Stimulated activated CD4-positive, alpha-beta T cell treated with anti-CD3 and anti-CD28 coated beads, Interleukin-4, amount 100 ng/mL, for 1 hour (primary cell): ENCODE measurements around the gene WIPF2.
"Not testable (repeated sequence)": the region's sequence is repeated elsewhere in the genome, so short reads cannot be mapped to it uniquely, and the experiment has no call there.

Experiments used
- DNase-seq: peaks from one replicate; pipeline ENCODE4 v3.0.0-alpha.2; 2020

WIPF2 gene

GRCh38 chr17:40194821-40195220 is 24.3 kb upstream of the WIPF2 start:
- no peak for DNase-seq

- no peak for DNase-seq
Observed at GRCh38 chr17:40197550-40197949, 21.6 kb upstream of the WIPF2 start.

DNA sequence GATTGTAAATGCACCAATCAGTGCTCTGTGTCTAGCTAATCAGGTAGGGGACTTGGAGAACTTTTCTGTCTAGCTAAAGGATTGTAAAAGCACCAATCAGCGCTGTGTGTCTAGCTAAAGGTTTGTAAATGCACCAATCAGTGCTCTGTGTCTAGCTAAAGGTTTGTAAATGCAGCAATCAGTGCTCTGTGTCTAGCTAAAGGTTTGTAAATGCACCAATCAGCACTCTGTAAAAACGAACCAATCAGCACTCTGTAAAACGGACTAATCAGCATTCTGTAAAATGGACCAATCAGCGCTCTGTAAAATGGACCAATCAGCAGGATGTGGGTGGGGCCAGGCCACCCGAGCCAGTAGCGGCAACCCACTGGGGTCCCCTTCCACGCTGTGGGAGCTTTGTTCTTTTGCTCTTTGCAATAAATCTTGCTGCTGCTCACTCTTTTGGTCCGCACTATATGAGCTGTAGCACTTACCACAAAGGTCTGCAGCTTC is 21.1 kb upstream of the WIPF2 start:
- not testable (repeated sequence) for DNase-seq

DNA sequence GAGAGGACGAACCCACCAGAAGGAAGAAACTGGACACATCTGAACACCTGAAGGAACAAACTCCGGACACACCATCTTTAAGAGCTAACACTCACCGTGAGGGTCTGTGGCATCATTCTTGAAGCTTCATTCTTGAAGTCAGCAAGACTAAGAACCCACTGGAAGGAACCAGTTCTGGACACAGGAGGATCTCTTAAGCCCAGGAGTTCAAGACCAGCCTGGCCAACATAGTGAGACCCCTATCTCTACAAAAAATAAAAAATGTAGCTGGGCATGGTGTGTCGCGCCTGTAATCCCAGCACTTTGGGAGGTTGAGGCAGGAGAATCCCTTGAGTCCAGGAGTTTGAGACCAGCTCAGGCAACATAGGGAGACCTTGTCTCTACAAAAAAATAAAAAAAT is 20.5 kb upstream of the WIPF2 start:
- DNase-seq, result no peak

- DNase-seq, result no peak
Observed at GRCh38 chr17:40203131-40203530, 16.0 kb upstream of the WIPF2 start.

DNA sequence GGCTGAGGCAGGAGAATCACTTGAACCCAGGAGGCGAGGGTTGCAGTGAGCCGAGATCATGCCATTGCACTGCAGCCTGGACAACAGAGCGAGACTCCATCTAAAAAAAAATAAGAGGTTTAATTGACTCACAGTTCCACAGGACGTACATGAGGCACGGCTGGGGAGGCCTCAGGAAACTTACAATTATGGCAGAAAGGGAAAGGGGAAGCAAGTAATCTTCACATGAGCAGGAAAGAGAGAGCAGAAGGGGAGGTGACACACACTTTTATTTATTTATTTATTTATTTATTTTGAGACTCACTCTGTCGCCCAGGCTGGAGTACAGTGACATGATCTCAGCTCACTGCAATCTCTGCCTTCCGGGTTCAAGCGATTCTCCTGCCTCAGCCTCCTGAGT is 12.9 kb upstream of the WIPF2 start:
- DNase-seq, result not testable (repeated sequence)

DNA sequence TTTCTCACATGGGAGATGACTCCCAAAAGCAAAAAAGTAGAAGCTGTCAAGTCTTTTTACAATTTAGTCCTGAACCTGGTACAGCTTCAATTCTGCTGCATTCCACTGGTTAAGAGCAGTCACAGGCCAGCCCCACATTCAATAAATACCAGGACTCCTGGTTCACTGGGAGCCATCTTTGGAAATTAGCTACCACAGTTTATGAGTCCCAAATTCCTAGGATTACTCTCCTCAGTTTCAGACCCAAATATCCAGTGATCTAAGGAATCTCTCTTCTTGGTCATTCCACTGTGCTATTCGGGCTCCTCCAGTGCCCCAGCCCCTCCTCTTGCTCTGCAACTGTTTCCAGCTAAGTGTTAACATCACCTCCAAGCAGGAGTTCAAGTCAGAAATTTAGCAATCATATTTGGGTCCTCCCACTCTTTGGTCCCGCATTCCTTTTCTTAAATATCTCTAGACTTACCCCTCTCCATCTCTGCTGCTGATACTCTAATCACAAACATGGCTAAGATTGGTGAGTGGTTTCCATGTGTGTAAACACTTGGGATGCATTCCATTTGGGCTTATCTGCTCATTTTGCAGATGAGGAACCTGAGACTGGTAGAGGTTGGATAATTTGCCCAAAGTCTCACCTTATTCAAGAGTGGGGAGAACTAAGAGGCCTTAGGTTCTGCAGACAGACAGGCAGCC is 9.6 kb upstream of the WIPF2 start:
- no peak for DNase-seq

GRCh38 chr17:40213914-40214313 is 5.2 kb upstream of the WIPF2 start:
- DNase-seq, result not testable (repeated sequence)

DNA sequence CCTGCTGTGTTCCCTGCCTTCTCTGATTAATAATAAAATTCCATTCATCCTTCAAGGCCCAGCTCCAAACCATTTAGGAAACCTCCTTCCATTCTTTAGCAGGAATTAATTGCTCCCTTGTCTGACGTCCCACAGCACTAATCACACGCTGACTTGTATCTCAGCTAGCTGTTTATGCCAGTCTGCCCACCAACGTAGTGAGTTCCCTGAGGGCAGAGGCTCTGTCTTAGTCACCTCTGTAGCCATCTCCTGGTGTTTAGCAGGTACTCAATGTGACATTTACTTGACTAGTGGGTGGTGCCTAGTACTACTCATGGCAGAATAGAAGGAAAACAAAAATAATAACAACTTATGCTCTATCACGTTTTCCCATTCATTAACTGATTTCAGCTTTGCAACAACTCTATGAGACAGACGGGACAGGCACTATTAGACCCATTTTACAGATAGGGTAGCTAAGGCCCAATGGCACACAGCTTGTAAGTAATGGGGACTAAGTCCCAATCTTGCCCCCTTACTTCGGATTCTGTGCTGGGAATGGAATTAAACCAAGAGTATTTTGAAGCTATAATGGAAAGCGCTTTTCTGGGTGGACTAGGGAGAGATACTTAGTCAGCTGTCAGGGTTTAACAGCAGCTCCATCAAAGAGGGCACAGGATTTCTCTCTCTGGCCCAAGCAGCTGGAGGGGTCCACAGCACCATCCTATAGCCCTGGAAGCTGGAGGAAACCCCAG is 931 bp upstream of the WIPF2 start:
- DNase-seq, result no peak

DNA sequence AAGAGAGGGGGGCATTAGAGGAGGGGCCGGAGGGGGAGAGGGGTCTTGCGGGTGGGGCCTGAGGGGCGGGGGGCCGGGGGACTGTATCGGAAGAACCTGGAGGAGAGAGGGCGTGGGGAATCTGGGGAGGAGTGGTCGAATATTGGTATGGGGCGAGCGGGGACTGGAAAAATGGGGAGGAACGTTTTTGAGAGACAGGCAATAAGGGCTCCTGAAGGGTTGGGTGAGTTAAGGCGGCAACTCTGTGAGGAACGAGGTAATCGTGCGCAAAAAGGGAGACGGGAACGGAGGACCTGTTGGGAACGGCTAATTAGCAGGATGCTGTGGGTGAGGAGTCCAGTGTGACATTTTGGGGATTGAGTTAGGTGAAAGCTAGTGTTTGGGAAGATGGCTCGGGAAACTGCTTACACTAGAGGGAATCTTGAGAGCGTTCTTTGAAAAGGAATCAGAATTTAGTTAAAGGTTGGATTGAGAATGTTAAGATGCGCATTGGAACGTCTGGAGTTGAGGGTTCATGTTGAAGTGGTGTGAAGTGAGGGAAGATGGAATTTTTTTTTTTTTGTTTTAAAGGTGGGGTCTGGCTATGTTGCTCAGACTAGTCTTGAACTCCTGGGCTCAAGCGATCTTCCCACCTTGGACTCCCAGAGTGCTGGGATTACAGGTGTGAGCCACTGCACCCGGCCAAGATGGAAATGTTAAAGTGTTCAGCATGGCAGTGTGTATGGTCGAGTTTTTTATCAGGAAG is 662 bp downstream of the WIPF2 start:
- DNase-seq, result no peak

DNA sequence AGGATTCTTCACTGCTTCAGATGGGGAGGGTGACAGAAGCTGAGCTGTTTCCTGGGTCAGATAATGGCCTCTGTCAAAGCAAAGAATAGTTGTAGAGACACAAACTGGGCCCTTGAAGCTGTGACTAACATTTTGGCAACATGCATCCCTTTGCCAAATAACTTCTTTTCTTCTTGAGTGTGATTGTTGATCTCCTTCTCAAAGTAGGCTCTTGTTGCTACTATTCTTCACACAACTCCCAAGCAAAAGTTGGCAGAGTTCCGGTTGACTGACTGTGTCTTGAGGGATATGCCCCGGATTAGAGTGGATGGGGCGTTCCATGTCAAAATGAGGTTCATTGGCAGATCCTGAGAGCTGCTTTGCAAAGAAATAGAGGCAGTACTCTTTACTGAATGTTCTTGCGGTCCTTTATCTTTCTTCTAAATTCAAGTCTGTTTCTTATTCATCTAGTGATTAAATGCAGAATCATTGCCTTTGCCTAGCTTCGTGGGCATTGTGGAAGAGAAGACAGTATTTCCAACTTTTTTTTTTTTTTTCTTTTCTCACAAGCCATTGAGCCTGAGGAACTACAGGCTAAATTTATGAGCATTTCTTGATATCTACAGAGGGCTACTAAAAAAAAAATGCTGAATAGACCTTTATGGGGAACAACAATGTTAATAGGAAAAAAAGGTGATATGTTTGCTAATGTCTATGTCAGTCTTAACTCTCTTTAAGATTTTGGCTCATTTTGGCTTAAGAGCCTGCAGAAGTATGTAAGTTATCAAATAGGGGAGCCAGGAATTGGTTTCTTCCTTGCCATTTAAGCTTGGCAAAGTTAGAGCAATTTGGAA is 5.8 kb downstream of the WIPF2 start:
- no peak for DNase-seq

DNA sequence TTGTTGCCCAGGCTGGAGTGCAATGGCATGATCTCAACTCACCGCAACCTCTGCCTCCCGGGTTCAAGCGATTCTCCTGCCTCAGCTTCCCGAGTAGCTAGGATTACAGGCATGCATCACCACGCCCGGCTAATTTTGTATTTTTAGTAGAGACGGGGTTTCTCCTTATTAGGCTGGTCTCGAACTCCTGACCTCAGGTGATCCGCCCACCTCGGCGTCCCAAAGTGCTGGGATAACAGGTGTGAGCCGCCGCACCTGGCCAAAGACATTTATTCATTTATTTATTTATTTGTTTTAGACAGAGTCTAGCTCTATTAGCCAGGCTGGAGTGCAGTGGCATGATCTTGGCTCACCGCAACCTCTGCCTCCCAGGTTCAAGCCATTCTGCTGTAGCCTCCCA is 10.0 kb downstream of the WIPF2 start:
- not testable (repeated sequence) for DNase-seq

GRCh38 chr17:40230670-40231069 is 11.6 kb downstream of the WIPF2 start:
- DNase-seq, result no peak

DNA sequence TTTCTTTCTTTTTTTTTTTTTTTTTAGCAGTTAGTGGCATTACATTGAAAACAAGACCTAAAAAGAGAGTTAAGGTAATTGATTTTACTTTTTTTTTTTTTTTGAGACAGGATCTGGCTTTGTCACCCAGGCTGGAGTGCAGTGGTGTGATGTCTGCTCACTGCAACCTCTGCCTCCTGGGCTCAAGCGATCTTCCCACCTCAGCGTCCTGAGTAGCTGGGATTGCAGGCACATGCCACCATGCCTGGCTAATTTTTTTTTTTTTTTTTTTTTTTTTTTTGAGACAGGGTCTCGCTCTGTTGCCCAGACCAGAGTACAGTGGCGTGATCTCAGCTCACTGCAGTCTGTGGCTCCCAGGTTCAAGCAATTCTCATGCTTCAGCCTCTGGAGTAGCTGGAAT is 12.8 kb downstream of the WIPF2 start:
- not testable (repeated sequence) for DNase-seq

- DNase-seq, result no peak
Observed at GRCh38 chr17:40241252-40241834, 22.2 kb downstream of the WIPF2 start.

- no peak for DNase-seq
Observed at GRCh38 chr17:40242774-40243173, 23.7 kb downstream of the WIPF2 start.

DNA sequence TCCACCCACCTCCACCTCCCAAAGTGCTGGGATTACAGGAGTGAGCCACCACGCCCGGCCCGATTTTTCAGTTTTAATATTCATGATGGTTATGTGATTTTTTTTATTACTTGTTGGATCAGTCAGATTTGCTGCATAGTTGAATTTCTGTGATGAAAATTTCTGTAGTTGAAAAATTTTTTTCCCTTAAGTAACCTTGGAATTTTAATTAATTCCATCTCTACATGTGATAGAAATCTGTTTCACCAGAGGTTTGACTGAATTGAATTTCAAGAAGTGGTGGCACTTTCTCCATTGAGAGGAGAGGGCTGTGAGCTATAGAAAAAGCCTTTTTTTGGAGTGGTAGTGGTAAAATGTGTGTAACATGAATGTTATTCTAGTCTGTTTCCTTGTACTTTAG is 24.7 kb downstream of the WIPF2 start:
- no peak for DNase-seq

DNA sequence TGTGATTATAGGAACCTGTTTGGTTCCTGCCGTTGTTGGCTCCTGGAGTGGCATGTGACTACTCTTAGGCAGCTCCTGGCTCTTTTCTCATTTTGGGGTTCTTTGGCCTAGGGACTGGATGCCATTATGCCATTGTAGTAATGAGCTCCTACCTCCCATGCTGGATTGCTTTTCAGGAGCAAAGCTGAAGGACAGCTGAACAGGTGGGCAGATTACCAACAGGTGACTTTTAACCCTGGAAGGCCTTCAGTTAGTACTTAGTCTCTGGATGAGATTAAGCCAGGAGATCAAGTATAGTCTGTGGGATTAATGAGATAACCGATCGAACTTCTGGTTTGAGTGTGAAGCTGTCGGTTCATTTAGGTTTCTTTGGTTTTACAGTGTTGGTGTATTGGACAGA is 25.2 kb downstream of the WIPF2 start:
- no peak for DNase-seq

DNA sequence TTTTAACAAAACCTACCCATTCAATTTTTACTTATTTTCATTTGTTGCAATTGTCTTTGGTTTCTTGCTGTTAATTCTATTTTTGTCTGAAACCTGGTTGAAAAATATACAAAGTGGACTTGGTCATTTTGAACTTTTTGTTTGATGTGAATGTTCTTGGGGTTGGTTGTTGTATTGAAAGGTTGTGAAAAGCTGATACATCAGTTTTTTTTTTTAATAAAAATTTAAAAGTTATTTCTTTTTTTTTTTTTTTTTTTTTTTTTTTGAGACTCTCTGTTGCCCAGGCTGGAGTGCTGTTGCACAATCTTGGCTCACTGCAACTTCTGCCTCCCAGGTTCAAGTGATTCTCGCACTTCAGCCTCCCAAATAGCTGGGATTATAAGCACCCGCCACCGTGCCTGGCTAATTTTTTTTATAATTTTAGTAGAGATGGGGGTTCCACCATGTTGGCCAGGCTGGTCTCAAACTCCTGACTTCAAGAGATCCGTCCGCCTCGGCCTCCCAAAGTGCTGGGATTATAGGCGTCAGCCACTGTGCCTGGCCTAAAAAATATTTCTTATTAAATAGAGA is 28.9 kb downstream of the WIPF2 start:
- DNase-seq, result no peak

DNA sequence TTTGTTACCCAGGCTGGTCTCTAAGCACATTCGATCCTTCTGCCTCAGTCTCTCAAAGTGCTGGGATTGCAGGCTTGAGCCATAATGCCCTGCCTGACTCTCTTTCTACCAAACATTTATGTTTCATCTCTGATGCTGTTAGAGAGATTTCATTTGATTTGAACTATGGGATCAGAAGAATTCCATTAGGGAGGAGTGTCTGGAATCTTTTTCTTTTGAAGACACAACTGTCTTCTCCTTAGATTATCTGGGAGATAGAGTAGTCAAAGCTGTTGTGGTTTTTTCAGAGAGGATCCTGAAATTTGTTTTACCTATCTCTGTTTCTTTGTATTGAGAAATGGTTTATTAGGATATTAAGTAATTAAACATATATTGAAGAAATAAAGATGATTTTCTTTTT is 29.4 kb downstream of the WIPF2 start:
- no peak for DNase-seq

DNA sequence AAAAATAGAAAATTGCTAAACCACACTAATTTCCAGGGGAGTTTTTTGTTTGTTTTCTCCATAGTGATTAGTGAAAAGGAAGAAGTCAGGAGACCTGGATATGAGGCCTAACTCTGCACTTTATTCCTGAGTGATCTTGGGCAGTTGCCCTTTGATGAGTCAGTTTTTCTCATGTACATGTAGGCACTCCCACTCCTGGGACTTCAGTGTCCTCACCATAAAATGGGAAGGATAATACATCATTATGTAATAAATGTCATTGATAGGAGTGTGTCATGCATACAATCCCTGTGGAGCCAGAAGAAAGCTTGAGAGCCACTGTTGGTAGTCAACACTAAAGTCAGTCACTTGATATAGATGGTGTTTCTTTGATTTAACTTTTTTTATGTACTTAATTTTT is 32.5 kb downstream of the WIPF2 start:
- no peak for DNase-seq

- DNase-seq, result no peak
Observed at GRCh38 chr17:40253565-40253964, 34.5 kb downstream of the WIPF2 start.
